Stomach (tissue), 4 donors: ENCODE data around the gene PRR16.

Experiments used
- EP300 ChIP-seq: sonication (generic); formaldehyde crosslinking; IDR thresholded peaks from one replicate; pipeline ENCODE4 v1.6.1; 2017; ENCODE audit warnings: antibody characterized with exemption
- POLR2A ChIP-seq, 4 donors: fragments of 450-650 bp; IDR thresholded peaks; one replicate each; pipeline ENCODE4 v1.6.1; 2016; ENCODE audit warnings: antibody characterized with exemption in 4 of 4, control low read depth in 2 of 4, mild to moderate bottlenecking in 1 of 4, moderate library complexity in 1 of 4
- POLR2AphosphoS5 ChIP-seq, 3 donors: sonication (generic); formaldehyde crosslinking; IDR thresholded peaks; one replicate each; pipeline ENCODE4 v1.6.1; 2016; ENCODE audit warnings: antibody characterized with exemption in 3 of 3
- TF ChIP-seq, protein P1 (sequence below), 7 experiments: fragments of 450-650 bp in 4 of 7; fragments of 200-600 bp in 3 of 7; sonication (generic) in 3 of 7; IDR thresholded peaks; one replicate each; pipeline ENCODE4 v1.5.1; 2016 to 2019; ENCODE audit warnings: antibody characterized with exemption in 7 of 7, control low read depth in 2 of 7, mild to moderate bottlenecking in 1 of 7

DNA sequence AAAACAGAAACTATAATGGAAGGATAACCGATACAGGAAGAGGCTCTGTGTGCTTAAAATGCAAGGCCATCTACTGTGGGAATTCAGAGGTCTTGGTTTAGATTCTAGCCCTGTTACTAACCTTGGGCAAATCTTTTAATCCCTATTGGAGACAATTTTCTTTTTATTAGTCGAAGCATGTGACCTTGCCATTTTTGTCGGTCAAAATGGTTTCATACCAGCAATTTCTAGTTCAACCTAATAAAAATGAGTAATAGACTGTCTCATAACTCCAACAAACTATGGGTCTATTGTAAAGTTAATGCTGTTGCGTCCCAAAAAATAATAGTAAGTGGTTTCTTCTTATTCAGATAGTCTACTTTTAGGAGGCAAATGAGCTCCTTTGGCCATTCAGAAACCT is 38.4 kb downstream of the PRR16 start:
- TF ChIP-seq, protein P1, sequence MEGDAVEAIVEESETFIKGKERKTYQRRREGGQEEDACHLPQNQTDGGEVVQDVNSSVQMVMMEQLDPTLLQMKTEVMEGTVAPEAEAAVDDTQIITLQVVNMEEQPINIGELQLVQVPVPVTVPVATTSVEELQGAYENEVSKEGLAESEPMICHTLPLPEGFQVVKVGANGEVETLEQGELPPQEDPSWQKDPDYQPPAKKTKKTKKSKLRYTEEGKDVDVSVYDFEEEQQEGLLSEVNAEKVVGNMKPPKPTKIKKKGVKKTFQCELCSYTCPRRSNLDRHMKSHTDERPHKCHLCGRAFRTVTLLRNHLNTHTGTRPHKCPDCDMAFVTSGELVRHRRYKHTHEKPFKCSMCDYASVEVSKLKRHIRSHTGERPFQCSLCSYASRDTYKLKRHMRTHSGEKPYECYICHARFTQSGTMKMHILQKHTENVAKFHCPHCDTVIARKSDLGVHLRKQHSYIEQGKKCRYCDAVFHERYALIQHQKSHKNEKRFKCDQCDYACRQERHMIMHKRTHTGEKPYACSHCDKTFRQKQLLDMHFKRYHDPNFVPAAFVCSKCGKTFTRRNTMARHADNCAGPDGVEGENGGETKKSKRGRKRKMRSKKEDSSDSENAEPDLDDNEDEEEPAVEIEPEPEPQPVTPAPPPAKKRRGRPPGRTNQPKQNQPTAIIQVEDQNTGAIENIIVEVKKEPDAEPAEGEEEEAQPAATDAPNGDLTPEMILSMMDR (IDR thresholded peaks at IDR 0.05), result no peak
- TF ChIP-seq POLR2A (IDR thresholded peaks at IDR 0.05), result no peak
- TF ChIP-seq EP300, result no peak
- no peak for TF ChIP-seq POLR2AphosphoS5 (IDR thresholded peaks at IDR 0.05)
